ENCODE measurements around the gene HCRTR1. TPM values are rescaled to one million over a fixed set of nuclear protein-coding genes. Genes with fewer than 3 reads are reported as not detected.
A peak's percentile ranks its signal among the peaks of the same experiment; 100 is the strongest.

Gene HCRTR1
- total and polyA plus RNA-seq, 8 donors, result 0.14 to 0.52 (median 0.19) TPM; not detected in 5

GRCh38 chr1:31609514-31610118 lies 7.9 kb upstream of the HCRTR1 start:
- Histone ChIP-seq H3K27ac (no peak overlapping the region), H3K4me1 (no peaks in the 10 kb centered on the region), H3K36me3 (no peaks in the 10 kb centered on the region), H3K4me3 (no peak overlapping the region), H3K9me3 (no peaks in the 10 kb centered on the region), H3K27me3 (no peaks in the 10 kb centered on the region)
- TF ChIP-seq CTCF (IDR thresholded peaks at IDR 0.05), result no peak
- 12 to 27% methylated on average over 1 of the region's 1 CpG for WGBS, 2 donors
- FAIRE-seq, result no peak
- ATAC-seq, result no peak
- intact Hi-C loops (cut with DNase I), result no loop called here
- DNase-seq, result no peak

GRCh38 chr1:31614414-31615005 lies 3.0 kb upstream of the HCRTR1 start:
- Histone ChIP-seq H3K27ac (no peak overlapping the region), H3K27me3 (no peaks in the 10 kb centered on the region), H3K4me3 (no peak overlapping the region), H3K4me1 (peaks cover 0 to 3% (median 0%) of the 10 kb centered on the region in 3 donors), H3K36me3 (no peaks in the 10 kb centered on the region), H3K9me3 (no peaks in the 10 kb centered on the region)
- FAIRE-seq, result no peak
- intact Hi-C loops (cut with DNase I), result no loop called here
- WGBS, 2 donors, result 81 to 82% methylated on average over 8 of the region's 8 CpGs
- TF ChIP-seq CTCF (IDR thresholded peaks at IDR 0.05), result no peak
- DNase-seq, result peak in 1 of 6 donors; percentile 41
- peak; percentile 20 to 44 (median 30) for ATAC-seq

GRCh38 chr1:31615414-31615813 lies 2.1 kb upstream of the HCRTR1 start:
- ATAC-seq (no peak), DNase-seq (no peak), FAIRE-seq (no peak)
- Histone ChIP-seq H3K27ac (no peak overlapping the region), H3K4me3 (no peak overlapping the region), H3K9me3 (no peaks in the 10 kb centered on the region), H3K27me3 (no peaks in the 10 kb centered on the region), H3K4me1 (peaks cover 0 to 3% (median 0%) of the 10 kb centered on the region in 3 donors), H3K36me3 (no peaks in the 10 kb centered on the region)
- WGBS, 2 donors, result 86 to 93% methylated on average over 6 of the region's 6 CpGs
- intact Hi-C loops (cut with DNase I), result no loop called here
- no peak for TF ChIP-seq CTCF (IDR thresholded peaks at IDR 0.05)

- intact Hi-C loops (cut with DNase I), result no loop called here
- Histone ChIP-seq H3K27me3 (no peaks in the 10 kb centered on the region), H3K4me3 (no peak overlapping the region), H3K4me1 (peaks cover 0 to 3% (median 0%) of the 10 kb centered on the region in 3 donors), H3K27ac (no peak overlapping the region), H3K36me3 (no peaks in the 10 kb centered on the region), H3K9me3 (no peaks in the 10 kb centered on the region)
- no peak for DNase-seq
- WGBS, 2 donors, result 59 to 64% methylated on average over 2 of the region's 2 CpGs
- FAIRE-seq, result no peak
- no peak for ATAC-seq
- TF ChIP-seq CTCF (IDR thresholded peaks at IDR 0.05), result no peak
These were observed 1.6 kb upstream of the HCRTR1 start for GRCh38 chr1:31615939-31616338.

Measured in pancreas (tissue), 10 donors.